Activated effector memory CD4-positive, alpha-beta T cell treated with anti-CD3 and anti-CD28 coated beads, Interleukin-2, amount 50 U/mL, for 16 hours (primary cell): ENCODE measurements around the gene SLC39A12.

Experiments used
- DNase-seq: peaks from one replicate; pipeline ENCODE4 v3.0.0-alpha.2; 2020

Gene SLC39A12

DNA sequence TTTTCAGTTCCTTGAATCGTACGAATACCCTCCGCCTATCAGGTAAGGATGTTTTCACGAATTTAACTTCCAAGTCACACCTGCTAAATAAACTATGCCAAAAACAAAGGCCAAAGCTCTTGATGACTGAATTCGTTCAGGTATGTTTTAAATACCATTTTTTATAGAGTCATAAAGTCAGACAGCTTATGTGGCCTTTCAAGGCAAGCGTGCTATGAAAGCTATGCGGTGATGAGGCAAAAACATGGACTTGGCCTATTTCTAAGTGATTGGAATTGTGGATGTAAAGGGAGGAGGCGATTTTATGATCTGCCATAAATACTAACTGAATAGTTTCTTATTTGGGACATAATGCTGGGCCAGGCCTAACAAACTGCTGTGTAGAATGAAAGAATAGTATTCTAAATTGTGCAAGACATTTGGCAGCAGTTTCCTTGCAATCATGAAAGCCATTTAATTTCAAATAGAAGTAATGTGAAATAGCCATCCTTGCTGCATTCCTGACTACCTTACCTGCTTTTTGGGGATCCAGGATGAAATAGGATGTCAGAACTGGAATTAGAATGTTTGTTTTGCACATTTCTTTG, 14.0 kb downstream of the SLC39A12 start:
- DNase-seq: no peak

GRCh38 chr10:17974505-17974904, 22.8 kb downstream of the SLC39A12 start:
- DNase-seq: no peak

- DNase-seq: no peak
These were observed 29.3 kb downstream of the SLC39A12 start for GRCh38 chr10:17980846-17981565.

DNA sequence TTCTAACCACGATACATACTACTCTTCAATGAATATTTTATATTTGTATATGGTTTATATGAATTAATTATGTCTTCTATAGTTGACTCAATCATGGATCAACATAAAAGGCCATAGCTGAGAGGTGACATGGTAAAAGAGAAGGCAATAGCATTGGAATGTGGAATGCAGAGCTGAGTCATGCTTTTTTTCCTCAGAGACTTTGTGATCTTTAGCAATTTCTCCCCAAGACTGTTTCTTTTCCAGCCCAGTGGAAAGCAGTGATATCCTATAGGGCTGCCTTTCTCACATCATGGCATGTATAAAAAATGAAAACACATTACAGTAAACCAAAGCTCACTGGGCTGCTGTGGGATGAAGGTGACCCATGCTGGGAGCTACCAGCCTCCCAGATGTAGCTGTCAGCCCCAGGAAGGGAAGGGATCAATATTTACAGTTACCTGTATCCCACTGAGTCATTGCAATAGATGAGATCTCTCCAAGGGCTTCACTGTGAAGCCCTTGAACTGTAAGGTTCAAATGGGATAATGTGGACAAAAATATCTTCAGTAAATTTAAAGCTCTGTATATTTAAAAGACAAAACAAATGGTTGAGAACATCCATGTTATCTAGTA, 30.2 kb downstream of the SLC39A12 start:
- DNase-seq: no peak

GRCh38 chr10:17984056-17984455, 32.3 kb downstream of the SLC39A12 start:
- DNase-seq: no peak

DNA sequence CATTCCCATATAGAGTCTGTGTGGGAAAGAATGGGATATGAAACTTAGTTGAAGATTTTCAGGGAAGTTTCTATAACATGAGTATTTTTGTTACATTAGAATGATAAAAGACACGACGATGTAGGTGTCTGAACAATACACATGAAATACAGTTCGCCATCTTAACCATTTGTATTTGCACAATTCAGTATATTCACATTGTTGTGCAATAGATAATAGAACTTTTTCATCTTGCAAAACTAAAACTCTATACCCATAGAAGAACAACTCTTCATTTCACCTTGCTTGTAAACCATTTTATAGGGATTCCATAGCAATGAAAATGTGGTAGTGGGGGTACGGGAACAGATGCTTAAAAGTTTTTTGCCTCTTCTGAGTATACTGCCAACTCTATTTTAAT, 32.8 kb downstream of the SLC39A12 start:
- DNase-seq: no peak

- no peak for DNase-seq
These were observed 38.4 kb downstream of the SLC39A12 start for GRCh38 chr10:17989908-17990767.

DNA sequence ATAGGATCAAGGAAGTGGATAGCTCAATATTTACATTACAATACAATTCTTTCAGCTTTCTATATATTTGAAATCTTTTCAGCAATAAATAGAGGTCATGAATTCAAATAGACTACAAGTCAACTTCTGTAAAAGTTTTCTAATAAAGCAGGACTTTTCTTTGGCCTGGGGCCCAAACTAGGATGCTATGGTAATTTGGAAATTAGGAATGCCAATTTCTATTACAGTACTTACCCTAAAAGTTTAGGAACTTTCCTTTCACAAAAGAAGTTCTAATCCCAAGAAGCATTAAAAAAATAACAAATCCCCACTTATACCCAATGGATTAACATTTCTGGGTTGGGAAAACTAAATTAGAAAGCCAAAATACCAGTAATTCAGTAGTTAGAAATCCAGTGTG, 40.5 kb downstream of the SLC39A12 start:
- no peak for DNase-seq

DNA sequence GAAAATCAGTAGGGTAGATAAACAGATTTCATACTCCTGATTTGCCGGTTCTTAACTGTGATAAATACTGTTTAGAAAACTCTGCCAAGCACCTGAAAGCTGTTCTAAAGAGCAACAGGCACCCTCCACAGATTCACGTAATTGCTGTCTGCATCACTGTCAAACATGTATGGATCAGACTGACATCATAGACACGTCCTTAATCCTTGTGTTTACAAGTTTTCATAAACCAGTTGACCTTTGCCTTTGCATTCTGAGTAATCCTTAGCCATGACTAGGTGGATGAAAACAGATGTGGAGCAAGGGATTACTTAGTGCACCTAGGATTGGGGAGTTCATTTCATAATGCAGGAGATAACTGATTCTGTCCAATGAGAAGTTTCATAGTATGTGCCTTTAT, 41.6 kb downstream of the SLC39A12 start:
- DNase-seq: no peak

GRCh38 chr10:18000601-18001000, 48.9 kb downstream of the SLC39A12 start:
- no peak for DNase-seq

GRCh38 chr10:18005445-18005780, 53.7 kb downstream of the SLC39A12 start:
- DNase-seq: no peak

DNA sequence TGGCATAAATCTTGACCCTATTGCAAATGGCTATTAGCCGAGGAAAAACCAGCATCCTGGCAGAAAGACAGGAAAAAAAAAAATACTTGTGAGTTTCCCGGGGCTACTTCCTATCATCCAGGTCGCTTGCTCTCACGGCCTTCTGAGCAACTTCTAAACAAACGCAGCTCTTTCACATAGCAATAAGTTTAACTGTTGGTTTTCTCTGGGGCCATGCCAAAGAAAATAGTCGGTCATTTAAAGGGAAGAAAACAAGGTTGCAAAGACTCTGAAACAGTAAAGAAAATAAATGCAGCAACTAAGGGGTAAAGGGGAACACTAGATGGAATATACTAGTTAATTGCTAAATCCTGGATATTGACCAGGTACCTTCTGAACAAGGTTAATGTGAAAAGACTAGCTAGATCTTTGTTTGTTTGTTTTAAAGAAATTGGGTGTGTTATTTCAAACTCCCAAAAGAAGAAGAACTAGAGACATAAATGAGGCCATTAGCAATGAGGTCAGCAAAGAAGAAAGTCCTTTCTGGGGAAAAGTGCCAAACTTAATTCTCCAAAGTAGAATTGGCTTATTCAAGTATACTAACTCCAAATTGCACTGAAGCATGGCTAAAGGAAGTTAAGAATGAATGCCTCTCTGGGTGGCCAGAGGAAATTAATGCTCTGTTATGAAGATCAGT, 54.2 kb downstream of the SLC39A12 start:
- DNase-seq: no peak

DNA sequence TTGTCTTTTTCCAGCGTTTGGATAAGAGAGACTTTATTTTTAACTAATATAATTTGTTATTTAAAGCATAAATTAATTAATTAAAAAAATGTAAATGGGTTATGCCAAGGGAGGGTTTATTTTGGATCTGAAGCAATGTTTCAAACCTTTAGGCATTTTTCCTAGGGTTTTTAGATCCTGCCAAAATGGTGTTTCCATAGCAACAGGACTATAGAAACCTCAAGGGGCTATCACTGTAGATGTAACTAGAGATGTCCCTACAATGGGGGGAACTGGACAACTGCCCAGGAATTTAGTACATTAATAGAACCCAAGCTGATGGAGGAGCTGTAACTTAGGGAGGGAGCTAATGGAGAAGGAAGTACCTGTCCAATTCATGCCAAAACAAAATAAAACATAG, 57.3 kb downstream of the SLC39A12 start:
- no peak for DNase-seq

DNA sequence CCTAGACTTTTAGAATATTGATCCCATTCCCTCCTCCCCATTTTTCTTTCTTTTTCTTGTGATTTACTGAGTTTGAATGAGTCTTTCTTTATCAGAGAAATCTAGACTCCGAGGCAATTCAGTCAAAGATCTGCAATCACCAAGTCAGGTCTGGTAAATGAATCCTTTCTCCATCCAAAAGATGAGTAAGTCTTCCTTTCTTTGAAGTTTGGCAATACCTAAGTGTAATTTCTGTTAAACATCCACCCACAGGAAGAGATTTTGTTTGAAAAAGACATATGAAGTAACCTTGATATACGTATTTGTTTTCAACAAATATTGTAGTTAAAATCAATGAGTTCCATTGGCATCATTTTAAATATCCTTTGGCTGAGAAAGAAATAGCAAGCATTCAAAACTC, 58.3 kb downstream of the SLC39A12 start:
- DNase-seq: no peak

GRCh38 chr10:18020523-18020922, 68.8 kb downstream of the SLC39A12 start:
- no peak for DNase-seq

DNA sequence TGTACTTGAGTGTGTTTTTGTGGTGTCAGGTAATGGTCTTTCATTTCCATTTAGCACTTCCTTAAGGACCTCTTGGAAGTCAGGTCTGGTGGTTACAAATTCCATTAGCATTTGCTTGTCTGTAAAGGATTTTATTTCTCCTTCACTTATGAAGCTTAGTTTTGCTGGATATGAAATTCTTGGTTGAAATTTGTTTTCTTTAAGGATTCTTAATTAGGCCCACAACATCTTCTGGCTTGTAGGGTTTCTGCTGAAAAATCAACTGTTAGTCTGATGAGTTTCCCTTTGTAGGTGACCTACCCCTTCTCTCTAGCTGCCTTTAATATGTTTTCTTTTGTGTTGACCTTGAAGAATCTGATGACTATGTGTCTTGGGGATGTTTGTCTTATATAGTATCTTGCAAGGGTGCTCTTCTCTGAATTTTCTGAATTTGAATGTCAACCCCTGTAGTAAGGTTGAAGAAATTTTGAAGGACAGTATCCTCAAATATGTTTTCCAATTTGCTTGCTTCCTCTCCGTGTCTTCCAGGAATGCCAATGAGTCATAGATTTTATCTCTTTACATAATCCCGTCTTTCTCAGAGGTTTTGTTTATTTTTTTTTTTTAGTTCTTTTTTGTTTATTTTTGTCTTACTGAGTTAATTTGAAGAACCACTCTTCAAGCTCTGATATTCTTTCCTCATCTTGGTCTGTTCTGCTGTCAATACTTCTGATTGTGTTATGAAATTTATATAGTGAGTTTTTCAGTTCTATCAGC, 70.2 kb downstream of the SLC39A12 start:
- no peak for DNase-seq

- DNase-seq: no peak
These were observed 91.7 kb downstream of the SLC39A12 start for GRCh38 chr10:18043148-18044006.

DNA sequence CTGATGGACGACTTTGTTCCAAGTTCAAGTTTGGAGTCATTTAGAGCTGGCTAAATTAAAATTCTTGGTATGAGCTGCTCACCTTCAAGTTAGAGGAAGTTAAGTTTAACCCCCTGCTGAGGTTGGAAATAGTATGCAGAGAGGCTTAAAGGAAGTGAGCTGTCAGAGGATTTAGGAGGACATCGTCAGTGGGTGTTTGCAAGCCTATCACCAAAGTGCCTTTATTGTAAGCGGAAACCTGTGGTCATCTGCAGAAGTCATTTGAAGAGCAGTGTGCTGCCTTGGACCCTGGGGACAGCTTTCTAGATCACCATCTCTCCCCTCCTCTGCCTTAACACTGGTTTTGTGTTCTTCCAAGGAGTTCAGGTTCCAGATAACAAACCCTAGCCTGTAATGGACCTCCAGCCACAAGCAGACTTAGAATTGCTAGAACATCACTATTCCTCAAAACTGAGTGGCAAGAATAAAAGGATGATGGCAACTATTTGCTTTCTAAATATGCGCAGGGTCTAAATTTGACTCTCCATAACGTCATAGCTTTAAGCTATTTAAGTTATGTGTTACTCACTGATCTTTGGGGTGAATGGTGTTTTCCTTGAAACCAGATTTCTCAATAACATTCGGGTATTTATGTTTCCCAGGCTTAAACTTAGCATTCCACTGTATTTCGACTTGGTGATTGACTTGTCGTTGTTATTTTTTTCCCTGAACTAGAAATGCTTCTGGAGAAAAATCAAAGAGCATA, 93.4 kb downstream of the SLC39A12 start:
- DNase-seq: no peak

DNA sequence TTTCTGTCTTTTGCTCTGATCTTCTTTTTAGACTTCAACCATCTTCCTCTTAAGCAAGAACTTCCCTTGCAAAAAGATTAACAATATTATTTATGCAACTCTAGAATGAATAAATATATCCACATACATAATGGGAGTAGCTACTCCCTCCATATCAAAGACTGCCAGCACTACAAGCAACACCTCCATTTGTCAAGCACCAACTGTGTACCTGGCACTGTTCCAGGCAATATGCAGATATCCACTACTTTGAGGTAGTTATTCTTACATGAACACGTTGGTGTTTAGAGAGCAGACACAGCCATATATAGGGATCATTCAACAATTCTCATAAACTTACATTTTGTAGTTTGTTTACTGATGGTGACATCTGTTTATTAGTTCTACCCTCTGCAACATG, 104.9 kb downstream of the SLC39A12 start:
- DNase-seq: no peak

DNA sequence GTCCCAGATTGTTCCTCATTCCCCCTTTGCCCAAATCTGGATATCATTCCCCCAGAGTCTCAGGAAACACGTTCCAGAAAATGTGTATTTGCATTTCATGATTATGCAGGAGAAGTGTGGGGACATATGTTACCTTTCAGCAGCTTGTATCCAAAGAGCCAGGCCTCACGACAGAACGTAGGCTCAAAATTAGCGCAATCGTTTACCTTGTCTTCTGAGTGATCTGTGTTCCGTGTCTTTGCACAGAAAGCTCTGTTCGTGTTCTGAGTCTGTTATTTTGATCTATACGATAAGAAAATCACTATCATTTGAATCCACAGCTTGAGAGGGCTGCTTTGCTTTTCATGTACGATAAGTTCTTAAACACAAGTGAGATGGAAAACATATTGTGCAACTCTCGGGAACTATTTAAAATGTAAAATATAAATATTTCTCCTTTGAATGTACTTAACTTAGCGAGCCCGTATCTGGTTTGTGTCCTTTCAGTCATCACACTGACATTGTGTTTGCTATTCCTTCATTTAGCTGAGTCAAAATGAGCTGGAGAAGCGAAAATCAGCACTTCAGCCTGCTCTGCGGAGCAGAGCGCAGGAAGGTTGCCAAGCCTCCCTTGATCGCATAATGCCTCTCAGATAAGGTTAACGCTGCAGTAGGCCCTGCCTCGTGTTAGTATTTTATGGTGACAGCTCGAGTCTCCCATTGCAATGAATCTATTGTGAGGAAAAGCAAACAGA, 108.3 kb downstream of the SLC39A12 start:
- no peak for DNase-seq
